ENCODE results near the gene CFAP119.

Gene CFAP119

GRCh38 chr16:30721167-30721566 lies 40.7 kb downstream of the CFAP119 start:
- no peak overlapping the region for H3K4me3 Mint-ChIP-seq
- DNase-seq = no peak
- H3K4me1 Mint-ChIP-seq = no peaks in the 10 kb centered on the region
- TF ChIP-seq, protein P1, sequence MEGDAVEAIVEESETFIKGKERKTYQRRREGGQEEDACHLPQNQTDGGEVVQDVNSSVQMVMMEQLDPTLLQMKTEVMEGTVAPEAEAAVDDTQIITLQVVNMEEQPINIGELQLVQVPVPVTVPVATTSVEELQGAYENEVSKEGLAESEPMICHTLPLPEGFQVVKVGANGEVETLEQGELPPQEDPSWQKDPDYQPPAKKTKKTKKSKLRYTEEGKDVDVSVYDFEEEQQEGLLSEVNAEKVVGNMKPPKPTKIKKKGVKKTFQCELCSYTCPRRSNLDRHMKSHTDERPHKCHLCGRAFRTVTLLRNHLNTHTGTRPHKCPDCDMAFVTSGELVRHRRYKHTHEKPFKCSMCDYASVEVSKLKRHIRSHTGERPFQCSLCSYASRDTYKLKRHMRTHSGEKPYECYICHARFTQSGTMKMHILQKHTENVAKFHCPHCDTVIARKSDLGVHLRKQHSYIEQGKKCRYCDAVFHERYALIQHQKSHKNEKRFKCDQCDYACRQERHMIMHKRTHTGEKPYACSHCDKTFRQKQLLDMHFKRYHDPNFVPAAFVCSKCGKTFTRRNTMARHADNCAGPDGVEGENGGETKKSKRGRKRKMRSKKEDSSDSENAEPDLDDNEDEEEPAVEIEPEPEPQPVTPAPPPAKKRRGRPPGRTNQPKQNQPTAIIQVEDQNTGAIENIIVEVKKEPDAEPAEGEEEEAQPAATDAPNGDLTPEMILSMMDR (IDR thresholded peaks at IDR 0.05) = no peak
- no peaks in the 10 kb centered on the region for H3K9me3 Mint-ChIP-seq
- H3K27ac Mint-ChIP-seq = no peak overlapping the region
- peaks cover 86% of the 10 kb centered on the region for H3K36me3 Mint-ChIP-seq (ENCODE audit: low read depth)
- peaks cover 12% of the 10 kb centered on the region for H3K27me3 Mint-ChIP-seq (ENCODE audit: low read depth, poor library complexity)

- H3K27ac Mint-ChIP-seq = peak overlapping the region; percentile 70
- peaks cover 12% of the 10 kb centered on the region for H3K27me3 Mint-ChIP-seq (ENCODE audit: low read depth, poor library complexity)
- H3K9me3 Mint-ChIP-seq = no peaks in the 10 kb centered on the region
- TF ChIP-seq, protein P1 (IDR thresholded peaks at IDR 0.05) = no peak
- no peaks in the 10 kb centered on the region for H3K4me1 Mint-ChIP-seq
- peaks cover 86% of the 10 kb centered on the region for H3K36me3 Mint-ChIP-seq (ENCODE audit: low read depth)
- no peak for DNase-seq
- no peak overlapping the region for H3K4me3 Mint-ChIP-seq
These were observed 41.2 kb downstream of the CFAP119 start for GRCh38 chr16:30720694-30721093.

DNA sequence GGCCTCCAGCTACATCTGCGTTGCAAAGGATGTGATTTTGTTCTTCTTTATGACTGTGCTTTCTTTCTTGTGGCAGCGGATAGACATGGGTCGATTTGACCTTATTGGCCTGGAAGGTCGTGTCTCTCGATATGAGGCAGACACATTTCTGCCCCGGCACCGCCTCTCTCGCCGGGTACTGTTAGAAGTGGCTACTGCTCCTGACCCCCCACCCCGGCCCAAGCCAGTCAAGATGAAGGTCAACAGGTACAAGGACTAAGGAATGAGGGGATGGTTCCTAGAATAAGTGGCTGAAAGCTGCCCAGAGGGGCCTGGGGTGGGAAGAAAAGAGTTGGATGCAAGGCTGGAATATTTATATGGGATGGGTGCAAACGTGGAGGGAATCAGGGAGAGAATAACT lies 41.8 kb downstream of the CFAP119 start:
- H3K4me3 Mint-ChIP-seq = no peak overlapping the region
- TF ChIP-seq, protein P1 (IDR thresholded peaks at IDR 0.05) = no peak
- no peak for DNase-seq
- H3K9me3 Mint-ChIP-seq = no peaks in the 10 kb centered on the region
- no peak overlapping the region for H3K27ac Mint-ChIP-seq
- H3K27me3 Mint-ChIP-seq (ENCODE audit: low read depth, poor library complexity) = peaks cover 9% of the 10 kb centered on the region
- H3K4me1 Mint-ChIP-seq = no peaks in the 10 kb centered on the region
- peaks cover 86% of the 10 kb centered on the region for H3K36me3 Mint-ChIP-seq (ENCODE audit: low read depth)

DNA sequence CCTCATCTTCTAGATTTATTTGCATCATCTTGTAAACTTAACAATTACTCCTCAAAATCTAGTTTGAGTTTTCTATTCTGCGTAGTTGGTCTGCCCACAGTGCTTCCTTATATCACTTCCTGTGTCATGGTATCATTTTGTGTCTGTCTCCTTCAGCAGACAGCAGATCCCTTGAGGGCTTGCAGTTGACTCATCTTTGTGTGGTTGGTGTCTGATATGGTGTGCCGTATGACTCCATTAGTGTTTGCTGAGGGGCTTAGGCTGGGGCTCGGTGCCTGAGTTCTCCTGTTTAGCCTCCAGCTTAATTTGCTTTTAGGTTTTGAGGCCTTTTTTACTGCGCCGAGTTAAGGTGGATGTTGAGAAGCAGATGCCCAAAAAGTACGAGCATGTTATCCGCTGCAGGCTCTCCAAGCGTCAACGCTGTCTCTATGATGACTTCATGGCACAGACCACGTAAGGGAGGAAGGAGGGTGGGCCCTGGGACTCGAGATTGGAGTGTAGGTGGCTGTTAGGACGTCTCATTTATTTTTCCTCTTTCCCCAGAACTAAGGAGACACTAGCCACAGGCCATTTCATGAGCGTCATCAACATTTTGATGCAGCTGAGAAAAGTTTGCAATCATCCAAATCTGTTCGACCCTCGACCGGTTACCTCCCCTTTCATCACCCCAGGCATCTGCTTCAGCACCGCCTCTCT lies 46.0 kb downstream of the CFAP119 start:
- Mint-ChIP-seq H3K9me3 (no peaks in the 10 kb centered on the region), H3K27ac (peak overlapping the region; percentile 34), H3K4me1 (no peaks in the 10 kb centered on the region), H3K27me3 (ENCODE audit: low read depth, poor library complexity) (peaks cover 2% of the 10 kb centered on the region), H3K4me3 (no peak overlapping the region), H3K36me3 (ENCODE audit: low read depth) (peaks cover 79% of the 10 kb centered on the region)
- TF ChIP-seq, protein P1 (IDR thresholded peaks at IDR 0.05) = no peak
- no peak for DNase-seq

- Mint-ChIP-seq H3K4me1 (no peaks in the 10 kb centered on the region), H3K4me3 (no peak overlapping the region), H3K9me3 (no peaks in the 10 kb centered on the region), H3K27me3 (ENCODE audit: low read depth, poor library complexity) (no peaks in the 10 kb centered on the region), H3K36me3 (ENCODE audit: low read depth) (peaks cover 86% of the 10 kb centered on the region), H3K27ac (no peak overlapping the region)
- TF ChIP-seq, protein P1 (IDR thresholded peaks at IDR 0.05) = no peak
- DNase-seq = no peak
These were observed 50.1 kb downstream of the CFAP119 start for GRCh38 chr16:30711712-30712111.

DNA sequence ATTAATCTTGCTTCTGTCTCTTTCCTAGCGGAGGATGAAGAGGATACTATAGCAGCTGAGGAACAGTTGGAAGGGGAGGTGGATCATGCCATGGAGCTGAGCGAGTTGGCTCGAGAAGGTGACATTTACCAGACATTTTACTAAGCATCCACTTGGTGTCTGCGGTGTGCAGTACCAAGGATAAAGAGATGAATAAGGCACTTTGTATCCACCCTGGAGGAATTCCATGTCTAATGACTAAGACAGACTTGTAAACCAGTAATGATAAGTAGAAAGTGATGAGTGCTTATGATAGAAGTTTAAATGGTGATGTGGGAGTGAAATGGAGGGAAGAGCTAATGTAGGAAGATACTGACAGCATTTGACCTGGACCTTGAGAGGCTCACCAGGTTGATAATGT lies 50.9 kb downstream of the CFAP119 start:
- peaks cover 83% of the 10 kb centered on the region for H3K36me3 Mint-ChIP-seq (ENCODE audit: low read depth)
- no peak for DNase-seq
- H3K9me3 Mint-ChIP-seq = no peaks in the 10 kb centered on the region
- H3K4me3 Mint-ChIP-seq = no peak overlapping the region
- H3K27me3 Mint-ChIP-seq (ENCODE audit: low read depth, poor library complexity) = no peaks in the 10 kb centered on the region
- no peaks in the 10 kb centered on the region for H3K4me1 Mint-ChIP-seq
- TF ChIP-seq, protein P1 (IDR thresholded peaks at IDR 0.05) = no peak
- peak overlapping the region; percentile 37 for H3K27ac Mint-ChIP-seq

Measured in nephron progenitor cell (in vitro differentiated cells).